K562 (cell line): ENCODE data around the gene OR5F1. TPM values are rescaled to one million over a fixed set of nuclear protein-coding genes. Genes with fewer than 3 reads are reported as not detected.

Source experiments
- ATAC-seq: fragments of 200-7000 bp; cut with Tn5 transposase; 3 replicates; pipeline ENCODE4 v1.9.1; 2020; ENCODE audit warnings: moderate library complexity
- BruUV-seq: library from RNA; stranded (reverse); fragments of 400-500 nt; replicated peaks from 2 replicates; lab custom pipeline; 2021; lab: Mats Ljungman, UMichigan
- CTCF ChIA-PET: fragments of 300-600 bp; formaldehyde crosslinking; extraction: SDS; loops from one replicate; lab custom pipeline; 2021; ENCODE audit warnings: low intra/inter-chr PET ratio; lab: Yijun Ruan, JAX
- POLR2A ChIA-PET: fragments of 300-600, 350-650 bp; sonication (Branson Sonifier 250); formaldehyde crosslinking; extraction: SDS; loops from one replicate; lab custom pipeline; 2021; ENCODE audit warnings: antibody characterized with exemption, inconsistent platforms; lab: Yijun Ruan, JAX
- DNase-seq, 4 experiments: peaks; one replicate each; pipeline versions ENCODE4 v3.0.0 to v3.0.0-alpha.2; 2011 to 2018; ENCODE audit warnings: low spot score in 3 of 4, mixed read lengths in 3 of 4; ENCODE audit errors: extremely low read depth in 1 of 4
- FAIRE-seq: peaks from 2 replicates; lab custom pipeline; 2011; peaks lifted over from hg19 to GRCh38; lab: Jason Lieb, UNC
- H2AFZ ChIP-seq: 2 replicates; pipeline ENCODE4 v1.6.0; 2011; ENCODE audit warnings: low read depth, low read length, control low read depth, inconsistent platforms
- H3K27ac ChIP-seq: fragments of 200-600 bp; 3 replicates; pipeline ENCODE4 v1.8.0; 2011; ENCODE audit warnings: low read depth, mild to moderate bottlenecking, control low read depth, inconsistent platforms, low read length, moderate library complexity, mixed read lengths; ENCODE audit errors: extremely low read depth
- H3K27me3 ChIP-seq, 2 experiments: fragments of 300-600 bp in 1 of 2; 2 replicates in 1 of 2; 3 replicates in 1 of 2; pipeline versions ENCODE4 v1.6.0 to v1.8.0; 2011; ENCODE audit warnings: inconsistent platforms in 2 of 2, low read length in 2 of 2, mild to moderate bottlenecking in 1 of 2, mixed read lengths in 1 of 2, moderate library complexity in 1 of 2; ENCODE audit not compliant: control insufficient read depth in 2 of 2, insufficient read depth in 2 of 2
- H3K36me3 ChIP-seq: fragments of 300-600 bp; 3 replicates; pipeline ENCODE4 v1.8.0; 2011; ENCODE audit warnings: mild to moderate bottlenecking, low read length, inconsistent platforms; ENCODE audit not compliant: control insufficient read depth, insufficient read depth
- H3K4me1 ChIP-seq, 2 experiments: fragments of 200-600 bp in 1 of 2; replicated peaks in 1 of 2; 2 replicates in 1 of 2; 3 replicates in 1 of 2; pipeline versions ENCODE4 v1.5.1 to v1.8.0; 2011; ENCODE audit warnings: inconsistent platforms in 2 of 2, low read length in 2 of 2, mild to moderate bottlenecking in 1 of 2, mixed read lengths in 1 of 2, moderate library complexity in 1 of 2; ENCODE audit not compliant: control insufficient read depth in 2 of 2, insufficient read depth in 2 of 2
- H3K4me2 ChIP-seq: 2 replicates; pipeline ENCODE4 v1.6.1; 2011; ENCODE audit warnings: low read length, control low read depth, inconsistent platforms, mixed read lengths; ENCODE audit not compliant: insufficient read depth
- H3K4me3 ChIP-seq: fragments of 200-600 bp; sonication (generic), shearing (Covaris generic); 2 replicates; pipeline ENCODE4 v1.5.1; 2016; ENCODE audit warnings: control low read depth, inconsistent platforms
- H3K79me2 ChIP-seq: fragments of 200-600 bp; 3 replicates; pipeline ENCODE4 v1.8.0; 2011; ENCODE audit warnings: low read length, inconsistent platforms; ENCODE audit not compliant: control insufficient read depth, insufficient read depth
- H3K9ac ChIP-seq, 2 experiments: 2 replicates each; pipeline versions ENCODE4 v1.6.0 to v1.6.1; 2011; ENCODE audit warnings: low read depth in 2 of 2, low read length in 2 of 2, control low read depth in 1 of 2, inconsistent platforms in 1 of 2, mild to moderate bottlenecking in 1 of 2, mixed read lengths in 1 of 2; ENCODE audit not compliant: insufficient read depth in 1 of 2
- H3K9me1 ChIP-seq: one replicate; pipeline ENCODE4 v1.6.0; 2011; ENCODE audit warnings: inconsistent platforms, mild to moderate bottlenecking, low read length, moderate library complexity; ENCODE audit not compliant: control insufficient read depth, insufficient read depth
- H3K9me3 ChIP-seq: replicated peaks from 2 replicates; pipeline ENCODE4 v1.5.1; 2011; ENCODE audit warnings: low read depth, low read length, inconsistent platforms; ENCODE audit not compliant: control insufficient read depth, insufficient read depth
- H4K20me1 ChIP-seq: replicated peaks from 2 replicates; pipeline ENCODE4 v1.6.1; 2011; ENCODE audit warnings: low read length, inconsistent platforms, mixed read lengths; ENCODE audit not compliant: control insufficient read depth, insufficient read depth
- ARID3A ChIP-seq: IDR thresholded peaks from 2 replicates; pipeline ENCODE4 v1.6.1; 2012; ENCODE audit warnings: low read depth, low read length, improper control_type of control experiment, borderline replicate concordance
- CBX8 ChIP-seq: fragments of 200-600 bp; sonication (generic); IDR thresholded peaks from 2 replicates; pipeline ENCODE4 v1.6.1; 2012; ENCODE audit warnings: borderline replicate concordance, mixed run types, low read depth, mild to moderate bottlenecking, moderate library complexity, mixed read lengths, low read length, control low read depth, inconsistent platforms; ENCODE audit not compliant: poor library complexity, severe bottlenecking; ENCODE audit errors: extremely low read depth
- E2F3 ChIP-seq: fragments of 250-450 bp; sonication (Bioruptor Pico); IDR thresholded peaks from 2 replicates; pipeline ENCODE4 v1.4.0; 2020; ENCODE audit warnings: mild to moderate bottlenecking
- ILK ChIP-seq: fragments of 450-650 bp; IDR thresholded peaks from 2 replicates; pipeline ENCODE4 v1.6.1; 2016; ENCODE audit warnings: missing genetic modification characterization, low read depth, mild to moderate bottlenecking, missing compliant biosample characterization, moderate library complexity, borderline replicate concordance
- KHSRP ChIP-seq: fragments of 450-650 bp; IDR thresholded peaks from 2 replicates; pipeline ENCODE4 v1.6.1; 2017
- NFE2L1 ChIP-seq: fragments of 450-650 bp; IDR thresholded peaks from 2 replicates; pipeline ENCODE4 v1.6.1; 2016; ENCODE audit warnings: missing genetic modification characterization, low read depth, mild to moderate bottlenecking, missing compliant biosample characterization, moderate library complexity, borderline replicate concordance
- PHB2 ChIP-seq: fragments of 450-650 bp; IDR thresholded peaks from 2 replicates; pipeline ENCODE4 v1.6.1; 2017; ENCODE audit warnings: low read depth
- RFX5 ChIP-seq: IDR thresholded peaks from 2 replicates; pipeline ENCODE4 v1.6.1; 2011; ENCODE audit warnings: low read depth, mild to moderate bottlenecking, improper control_type of control experiment, low read length
- SMARCB1 ChIP-seq: IDR thresholded peaks from 2 replicates; pipeline ENCODE4 v1.6.1; 2011; ENCODE audit warnings: improper control_type of control experiment, low read depth; ENCODE audit not compliant: insufficient read length
- SRSF1 ChIP-seq: fragments of 200-400 bp; formaldehyde crosslinking; IDR thresholded peaks from 2 replicates; pipeline ENCODE4 v1.6.1; 2017; ENCODE audit warnings: mild to moderate bottlenecking, low read depth, low read length, moderate library complexity
- SRSF9 ChIP-seq: fragments of 200-400 bp; formaldehyde crosslinking; IDR thresholded peaks from 2 replicates; pipeline ENCODE4 v1.6.1; 2017; ENCODE audit warnings: low read depth, low read length, borderline replicate concordance
- THAP7 ChIP-seq: fragments of 250-450 bp; sonication (Bioruptor Pico); IDR thresholded peaks from 2 replicates; pipeline ENCODE4 v1.5.0; 2021
- TRIM25 ChIP-seq: fragments of 450-650 bp; IDR thresholded peaks from 2 replicates; pipeline ENCODE4 v1.7.0; 2016; ENCODE audit warnings: borderline replicate concordance
- ZNF124 ChIP-seq: sonication (generic); formaldehyde crosslinking; IDR thresholded peaks from 2 replicates; pipeline ENCODE4 v1.8.1; 2022; ENCODE audit warnings: missing genetic modification reagents
- WGBS: fragments of 100-300 bp; shearing (Covaris generic); methylation state at CpG from one replicate; pipeline ENCODE4 v1.1.6; 2016; ENCODE audit warnings: low coverage, mixed read lengths; ENCODE audit not compliant: insufficient coverage; ENCODE audit errors: missing lambda C conversion rate; 5-methylcytosine and 5-hydroxymethylcytosine counted together
- in situ Hi-C: fragments of 300-500 bp; cut with MboI; formaldehyde crosslinking; loops from 4 replicates; pipeline ENCODE4 v1.15.0; 2018; ENCODE audit warnings: inconsistent platforms, mixed read lengths
- intact Hi-C: fragments of 100-400 bp; cut with micrococcal nuclease; formaldehyde crosslinking; loops from 2 replicates; pipeline ENCODE4 v1.14.2; 2022
- polyA plus RNA-seq, 8 experiments: library from polyadenylated mRNA; depleted of rRNA in 4 of 8; stranded (reverse) in 5 of 8; unstranded in 3 of 8; fragments of >200 nt; fragmentation: Nextera tagmentation in 2 of 8; fragmentation: Illumina TruSeq in 1 of 8; extraction: Ambion mirVana in 2 of 8; extraction: Trizol in 1 of 8; gene quantifications; 2 replicates each; pipeline versions ENCODE4 v1.2.1 to v1.2.3, GENCODE V29; 2011 to 2014; ENCODE audit warnings: inconsistent platforms in 1 of 8, missing spikeins in 1 of 8
- total RNA-seq, 7 experiments: library from RNA; depleted of rRNA in 6 of 7; stranded (reverse); fragments of >200 nt in 6 of 7; fragmentation: Illumina TruSeq in 2 of 7; extraction: Trizol in 2 of 7; gene quantifications; 2 replicates each; pipeline versions ENCODE4 v1.2.1 to v1.2.3, GENCODE V29; 2011 to 2021; ENCODE audit warnings: low replicate concordance in 1 of 7

OR5F1 gene
- total and polyA plus RNA-seq, 9 of the 15 experiments (the other 6 are each of a cell fraction or from before 2014, with no cell fraction given) = not detected

GRCh38 chr11:55966391-55966790, 28.0 kb downstream of the OR5F1 start (continued):
- TF ChIP-seq ZNF124 = no peak
- no peak for TF ChIP-seq SMARCB1
- no peak for TF ChIP-seq SRSF9
- no peak for TF ChIP-seq E2F3 (CRISPR knock-in tag)
- TF ChIP-seq, all 486 proteins: peak for 0

GRCh38 chr11:55956521-55956920, 37.9 kb downstream of the OR5F1 start:
- BruUV-seq = no TSS peak
- Histone ChIP-seq H3K4me2 (no peak overlapping the region), H3K4me3 (no peak overlapping the region), H3K9me3 (no peaks in the 10 kb centered on the region), H3K36me3 (no peaks in the 10 kb centered on the region), H3K9me1 (no peaks in the 10 kb centered on the region), H3K27me3 (no peaks in the 10 kb centered on the region), H3K9ac (no peak overlapping the region), H3K27ac (no peak overlapping the region), H3K79me2 (no peaks in the 10 kb centered on the region), H4K20me1 (no peaks in the 10 kb centered on the region), H3K4me1 (no peaks in the 10 kb centered on the region), H2AFZ (no peak overlapping the region)
- intact Hi-C loops (no loop called here), in situ Hi-C loops (no loop called here)
- FAIRE-seq (no peak), ATAC-seq (no peak), DNase-seq (no peak)
- CTCF ChIA-PET = no interaction called here
- WGBS = 0% methylated on average over 4 of the region's 4 CpGs
- POLR2A ChIA-PET = no interaction called here
- no peak for TF ChIP-seq ARID3A
- no peak for TF ChIP-seq THAP7 (CRISPR knock-in tag)
- no peak for TF ChIP-seq PHB2
- no peak for TF ChIP-seq RFX5
- TF ChIP-seq SRSF1 = no peak
- TF ChIP-seq TRIM25 = no peak
- TF ChIP-seq CBX8 = no peak
- TF ChIP-seq ILK (tag) = no peak
- TF ChIP-seq NFE2L1 = no peak
- no peak for TF ChIP-seq KHSRP
